HG03025 (cell line): ENCODE data around the gene FOSL1.
A peak's percentile ranks its signal among the peaks of the same experiment; 100 is the strongest.

Experiments used
- ATAC-seq: cut with Tn5 transposase; IDR thresholded peaks from one replicate; pipeline ENCODE4 v1.9.1; 2021; ENCODE audit warnings: mild to moderate bottlenecking, moderate library complexity; ENCODE audit not compliant: unreplicated experiment, low FRiP score

FOSL1 gene

DNA sequence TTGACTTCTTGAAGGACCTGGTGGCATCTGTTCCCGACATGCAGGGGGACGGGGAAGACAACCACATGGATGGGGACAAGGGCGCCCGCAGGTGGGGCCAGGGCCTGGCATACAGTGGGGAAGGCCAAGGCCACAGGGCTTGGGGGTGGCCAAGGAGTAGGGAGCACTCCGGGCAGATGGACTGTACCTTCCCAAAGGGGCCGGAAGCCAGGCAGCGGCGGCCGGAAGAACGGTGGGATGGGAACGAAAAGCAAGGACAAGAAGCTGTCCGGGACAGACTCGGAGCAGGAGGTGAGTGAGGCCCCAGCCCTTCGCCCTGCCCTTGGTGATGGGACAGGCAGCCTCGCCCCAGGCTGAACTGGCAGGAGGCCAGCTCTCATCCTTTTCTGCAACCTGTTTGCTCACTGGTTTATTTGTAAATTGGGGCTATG, 20.2 kb upstream of the FOSL1 start:
- no peak for ATAC-seq

GRCh38 chr11:65919573-65920371, 19.6 kb upstream of the FOSL1 start:
- ATAC-seq: peak; percentile 38

DNA sequence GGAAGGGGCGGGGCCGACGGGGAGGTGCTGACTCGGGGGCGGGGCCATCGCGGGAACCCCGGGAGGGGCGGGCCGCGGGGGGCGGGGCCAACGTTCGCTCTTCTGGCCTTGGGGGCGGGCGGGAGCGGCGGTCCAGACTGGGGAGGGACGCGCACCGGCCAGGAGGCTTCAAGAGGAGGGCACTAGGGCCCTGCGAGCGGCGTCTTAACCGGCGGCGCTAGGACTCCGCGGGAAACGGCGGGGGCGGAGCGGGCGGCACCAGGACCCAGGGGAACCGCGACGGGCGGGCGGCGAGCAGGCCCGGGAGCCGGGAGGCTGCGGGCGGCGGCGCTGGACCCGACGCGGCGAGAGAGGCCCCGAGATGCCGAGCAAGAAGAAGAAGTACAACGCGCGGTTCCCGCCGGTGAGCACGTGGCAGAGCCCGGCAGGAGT, 19.0 kb upstream of the FOSL1 start, which contains the start of gene DRAP1:
TSS of gene DRAP1 (plus strand) at position 286 of the 432 bp plus-strand sequence. CDS start at position 362, 76 bp downstream.
- ATAC-seq: peak; percentile 73

GRCh38 chr11:65918211-65919140, 18.3 kb upstream of the FOSL1 start, which contains the start of gene C11orf68:
Gene C11orf68 (minus strand): TSS chr11:65919062. CDS start chr11:65919031, 31 bp downstream.
- ATAC-seq: peak; percentile 39

GRCh38 chr11:65917434-65918210, 17.4 kb upstream of the FOSL1 start:
- no peak for ATAC-seq

GRCh38 chr11:65917077-65917433, 16.9 kb upstream of the FOSL1 start:
- ATAC-seq: no peak

- ATAC-seq: no peak
Measured at GRCh38 chr11:65916391-65916790, 16.2 kb upstream of the FOSL1 start.

DNA sequence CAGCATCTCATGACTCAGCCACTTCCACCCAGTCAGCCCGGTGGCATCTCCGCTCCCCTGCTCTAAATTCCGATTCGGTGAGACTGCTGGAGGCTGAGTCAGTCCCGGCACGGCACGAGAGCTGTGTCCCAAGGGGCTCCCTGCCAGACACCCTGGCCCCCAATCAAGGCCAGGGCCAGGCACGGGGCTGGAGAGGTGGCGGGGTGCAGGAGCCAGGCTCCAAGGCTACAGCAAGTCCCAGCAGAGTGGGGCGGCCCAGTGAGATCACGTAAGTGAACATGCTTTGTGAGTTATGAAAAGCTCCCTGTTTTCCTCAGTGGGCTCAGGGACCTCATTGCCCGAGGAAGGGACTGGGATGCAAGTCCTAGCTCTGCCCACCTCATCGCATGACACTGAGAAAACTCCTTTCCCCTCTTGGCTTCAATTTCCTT, 15.6 kb upstream of the FOSL1 start:
- no peak for ATAC-seq

DNA sequence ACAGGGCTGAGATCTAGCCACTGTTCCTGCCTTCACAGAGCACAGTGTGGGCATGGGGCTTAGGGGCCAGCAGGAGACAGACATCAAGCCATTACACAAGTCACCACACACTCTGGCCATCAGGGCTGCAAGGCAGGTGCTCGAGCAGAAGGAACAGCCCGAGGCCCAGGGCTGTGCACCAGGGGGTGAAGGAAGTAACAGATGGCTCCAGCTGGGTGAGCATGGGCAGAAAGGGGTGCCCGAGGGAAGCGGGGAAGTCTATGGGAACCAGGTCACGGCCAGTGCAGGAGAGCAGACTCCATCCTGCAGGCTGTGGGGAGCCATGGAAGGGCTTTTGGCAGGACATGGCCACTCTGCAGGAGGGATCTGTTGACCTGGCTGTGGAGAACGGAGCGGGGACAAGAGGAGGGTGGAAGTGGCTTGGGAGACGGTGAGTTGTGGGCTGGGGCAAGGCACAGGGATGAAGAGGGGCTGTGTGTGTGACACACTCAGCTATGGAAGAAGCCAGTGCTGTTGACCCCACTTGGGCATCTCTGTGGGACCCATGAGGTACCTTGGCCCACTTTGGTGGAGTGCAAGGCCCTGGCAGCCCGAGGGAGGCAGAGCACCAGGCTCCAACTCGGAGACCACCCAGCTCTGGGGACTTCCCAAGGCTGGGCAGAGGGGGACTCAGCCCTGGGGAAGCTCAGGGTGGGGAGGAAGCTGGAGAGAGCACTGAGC, 15.1 kb upstream of the FOSL1 start:
- ATAC-seq: no peak

DNA sequence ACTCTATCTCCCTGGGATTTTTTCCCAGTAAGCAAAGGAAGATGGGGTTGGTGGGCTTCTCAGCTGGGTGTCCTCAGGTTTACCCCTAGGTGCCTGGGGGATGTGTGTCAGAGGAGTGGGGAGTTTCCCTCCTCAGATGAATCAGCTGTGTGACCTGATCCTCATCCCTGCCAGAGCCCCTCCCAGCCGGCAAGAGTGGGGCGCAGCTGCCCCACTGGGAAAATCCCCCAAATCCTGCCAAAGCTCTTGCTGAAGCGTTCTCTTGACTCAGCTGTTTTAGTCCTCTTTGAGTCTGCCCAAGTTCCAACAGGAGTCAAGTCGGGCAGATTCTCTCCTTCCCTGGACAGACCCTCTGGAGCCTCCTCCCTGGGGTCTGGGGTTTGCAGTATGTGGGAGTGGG, 12.7 kb upstream of the FOSL1 start:
- ATAC-seq: no peak

DNA sequence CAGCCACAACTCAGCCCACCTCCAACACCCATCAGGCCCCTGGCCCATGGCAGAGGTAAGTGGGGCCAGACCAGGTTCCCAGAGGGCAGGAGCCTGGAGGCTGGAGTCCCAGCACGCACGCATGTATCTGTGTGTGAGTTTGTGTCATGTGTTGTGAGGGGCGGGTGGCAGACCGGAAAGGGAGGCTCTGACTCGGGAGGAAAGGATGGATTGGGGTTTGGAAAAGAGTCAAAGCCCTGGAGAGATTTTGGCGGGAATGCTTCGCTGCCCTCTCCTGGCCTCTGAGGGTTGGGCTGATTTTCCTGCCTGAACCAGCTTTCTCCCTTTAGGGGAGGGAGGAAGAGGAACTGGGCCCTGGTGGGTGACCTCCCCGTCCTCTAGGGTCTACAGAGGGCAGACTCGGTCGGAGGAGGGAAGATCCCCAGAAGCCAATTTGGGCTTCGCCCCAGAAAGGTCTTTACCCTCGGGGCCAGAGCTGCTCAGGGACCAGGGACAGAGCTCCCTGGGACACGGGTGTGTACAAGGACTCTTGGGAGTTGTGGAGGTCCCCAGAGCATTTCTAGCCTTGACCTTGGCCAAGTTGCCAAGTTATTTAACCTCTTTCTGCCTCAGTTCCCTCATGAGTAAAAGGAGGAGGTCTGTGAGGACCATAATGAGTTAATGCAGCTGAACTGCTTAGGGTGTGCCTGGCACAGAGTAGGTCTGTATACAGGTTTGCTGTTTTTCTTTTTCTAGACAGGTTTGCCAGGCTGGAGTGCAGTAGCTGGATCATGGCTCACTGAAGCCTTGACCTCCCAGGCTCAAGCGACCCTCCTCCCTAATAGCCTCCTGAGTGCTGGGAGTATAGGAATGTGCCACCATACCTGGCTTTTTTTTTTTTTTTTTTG, 11.7 kb upstream of the FOSL1 start:
- ATAC-seq: no peak

GRCh38 chr11:65907878-65908277, 7.7 kb upstream of the FOSL1 start:
- ATAC-seq: no peak

DNA sequence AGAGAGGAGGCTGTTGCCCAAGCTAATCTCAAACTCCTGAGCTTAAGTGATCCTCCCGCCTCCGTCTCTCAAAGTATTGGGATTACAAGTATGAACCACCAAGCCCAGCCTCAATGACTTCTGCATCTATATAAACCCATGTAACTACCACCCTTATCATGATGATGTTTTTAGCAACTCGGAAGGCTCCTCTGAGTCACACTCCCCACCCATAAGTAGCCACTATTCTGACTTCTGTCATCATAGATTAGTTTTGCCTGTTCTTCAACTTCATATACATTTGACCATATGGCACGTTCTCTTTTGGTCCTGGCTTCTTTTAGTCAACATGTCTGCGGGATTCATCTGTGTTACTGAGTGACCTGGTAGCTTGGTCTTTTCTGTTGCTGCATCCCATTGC, 6.4 kb upstream of the FOSL1 start:
- no peak for ATAC-seq

GRCh38 chr11:65903715-65904114, 3.5 kb upstream of the FOSL1 start:
- ATAC-seq: no peak

- ATAC-seq: no peak
Measured at GRCh38 chr11:65903068-65903481, 2.9 kb upstream of the FOSL1 start.

DNA sequence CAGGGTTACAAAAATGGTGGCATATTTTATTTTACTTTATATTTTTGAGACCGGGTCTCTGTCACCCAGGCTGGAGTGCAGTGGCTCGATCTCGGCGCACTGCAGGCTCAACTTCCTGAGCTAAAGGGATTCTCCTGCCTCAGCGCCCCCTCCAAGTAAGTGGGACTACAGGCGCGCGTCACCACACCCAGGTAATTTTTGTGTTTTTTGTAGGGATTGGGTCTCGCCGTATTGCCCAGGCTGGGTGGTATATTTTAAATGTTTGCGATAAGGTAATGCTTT, 652 bp upstream of the FOSL1 start:
- ATAC-seq: no peak

DNA sequence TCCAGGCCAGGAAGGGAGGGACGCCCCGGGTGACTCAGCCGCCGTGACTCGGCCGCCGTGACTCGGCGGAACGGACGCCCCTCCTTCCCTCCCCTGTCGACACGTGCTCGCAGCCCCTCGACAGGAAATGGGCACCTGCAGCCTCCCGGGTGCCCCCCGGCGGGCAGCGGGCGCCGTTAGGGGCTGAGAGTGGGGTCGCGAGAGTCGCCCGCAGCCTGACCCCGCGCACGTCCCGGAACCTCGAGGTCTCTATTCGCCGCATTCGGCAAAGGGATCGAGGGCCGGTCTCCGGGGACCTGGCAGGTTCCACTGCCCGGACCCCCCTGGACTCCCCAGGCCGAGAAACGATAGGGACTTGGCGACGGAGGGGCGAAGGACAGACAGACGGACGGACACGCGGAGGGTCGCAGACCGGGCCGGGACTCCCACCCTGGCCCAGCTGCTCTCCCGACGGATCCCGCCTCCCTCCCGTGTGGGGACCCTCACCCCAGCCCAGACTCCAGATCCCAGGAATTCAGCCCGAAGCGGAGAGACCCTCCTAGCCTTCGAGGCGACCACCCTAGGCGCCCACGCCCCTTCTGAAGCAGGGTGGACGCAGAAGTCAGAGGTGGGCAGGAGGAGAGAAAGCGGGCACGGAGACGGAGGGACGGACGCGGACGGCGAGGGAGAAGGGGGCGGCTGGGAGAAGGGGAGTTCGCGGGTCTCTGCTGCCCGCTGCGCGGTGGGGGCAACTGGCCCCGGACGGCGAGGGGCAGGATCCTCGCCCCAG, 648 bp downstream of the FOSL1 start:
- no peak for ATAC-seq

GRCh38 chr11:65898656-65899355, 1.4 kb downstream of the FOSL1 start:
- no peak for ATAC-seq
